Measurements from ENCODE around the gene C7orf57. TPM values are rescaled to one million over a fixed set of nuclear protein-coding genes. Genes with fewer than 3 reads are reported as not detected.

C7orf57 gene
- total RNA-seq, 4 donors from 2014 or later = not detected

DNA sequence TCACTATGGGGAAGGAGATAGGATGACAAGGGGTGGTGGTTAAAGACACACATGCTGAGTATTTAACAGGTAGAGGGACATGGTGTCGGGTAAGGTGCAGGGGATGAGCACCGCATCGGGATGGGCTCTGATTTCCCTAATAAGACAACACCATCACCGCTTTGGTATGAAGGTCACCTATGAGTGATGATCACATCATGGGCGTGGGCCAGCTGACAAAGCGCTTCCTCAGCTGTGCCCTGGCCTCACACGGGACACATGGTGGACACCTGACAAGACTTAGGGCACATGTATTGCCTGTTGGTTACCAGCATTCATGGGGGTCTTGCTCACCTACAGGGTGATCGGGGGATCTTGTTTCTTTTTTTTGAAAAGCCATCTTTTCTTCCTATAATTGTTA, 12.8 kb downstream of the C7orf57 start:
- H3K27ac ChIP-seq = no peak overlapping the region
- H3K4me3 ChIP-seq = no peak overlapping the region
- H3K4me1 ChIP-seq = no peaks in the 10 kb centered on the region
- TF ChIP-seq, protein P1, sequence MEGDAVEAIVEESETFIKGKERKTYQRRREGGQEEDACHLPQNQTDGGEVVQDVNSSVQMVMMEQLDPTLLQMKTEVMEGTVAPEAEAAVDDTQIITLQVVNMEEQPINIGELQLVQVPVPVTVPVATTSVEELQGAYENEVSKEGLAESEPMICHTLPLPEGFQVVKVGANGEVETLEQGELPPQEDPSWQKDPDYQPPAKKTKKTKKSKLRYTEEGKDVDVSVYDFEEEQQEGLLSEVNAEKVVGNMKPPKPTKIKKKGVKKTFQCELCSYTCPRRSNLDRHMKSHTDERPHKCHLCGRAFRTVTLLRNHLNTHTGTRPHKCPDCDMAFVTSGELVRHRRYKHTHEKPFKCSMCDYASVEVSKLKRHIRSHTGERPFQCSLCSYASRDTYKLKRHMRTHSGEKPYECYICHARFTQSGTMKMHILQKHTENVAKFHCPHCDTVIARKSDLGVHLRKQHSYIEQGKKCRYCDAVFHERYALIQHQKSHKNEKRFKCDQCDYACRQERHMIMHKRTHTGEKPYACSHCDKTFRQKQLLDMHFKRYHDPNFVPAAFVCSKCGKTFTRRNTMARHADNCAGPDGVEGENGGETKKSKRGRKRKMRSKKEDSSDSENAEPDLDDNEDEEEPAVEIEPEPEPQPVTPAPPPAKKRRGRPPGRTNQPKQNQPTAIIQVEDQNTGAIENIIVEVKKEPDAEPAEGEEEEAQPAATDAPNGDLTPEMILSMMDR (IDR thresholded peaks at IDR 0.05) = no peak
- TF ChIP-seq EP300 (IDR thresholded peaks at IDR 0.05) (no peak), POLR2A (IDR thresholded peaks at IDR 0.05) (no peak), POLR2AphosphoS5 (IDR thresholded peaks at IDR 0.05) (no peak)
- H3K36me3 ChIP-seq = no peaks in the 10 kb centered on the region
- H3K9me3 ChIP-seq = no peaks in the 10 kb centered on the region
- 91 to 100% methylated on average over 4 to 7 of the region's 8 CpGs for WGBS, 2 donors (ENCODE audit: low coverage in 1 of 2)
- no peak for ATAC-seq
- H3K27me3 ChIP-seq = no peaks in the 10 kb centered on the region

DNA sequence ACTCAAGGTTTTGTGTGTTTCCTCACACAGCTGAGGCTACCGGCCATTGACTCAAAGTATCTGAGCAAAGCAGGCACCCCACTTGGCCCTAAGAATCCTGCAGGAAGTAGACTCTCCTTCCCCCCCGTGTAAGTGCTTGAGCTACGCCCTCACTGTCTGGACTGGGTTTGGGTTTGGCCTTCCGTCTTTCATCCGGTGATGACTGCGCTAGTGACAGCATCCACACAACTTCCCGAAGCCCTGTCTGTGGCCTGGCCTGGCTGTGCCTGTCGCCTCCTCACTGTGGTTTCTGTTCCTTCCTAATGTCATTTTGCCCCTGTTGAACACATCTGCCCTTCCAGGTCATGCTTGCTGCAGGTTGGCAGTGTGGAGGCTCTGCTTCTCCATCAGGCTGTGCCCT, 14.5 kb downstream of the C7orf57 start:
- peak; percentile 48 for ATAC-seq
- Histone ChIP-seq H3K9me3 (no peaks in the 10 kb centered on the region), H3K36me3 (no peaks in the 10 kb centered on the region), H3K4me1 (no peaks in the 10 kb centered on the region), H3K27me3 (no peaks in the 10 kb centered on the region), H3K4me3 (no peak overlapping the region), H3K27ac (no peak overlapping the region)
- 54 to 88% methylated on average over 4 to 7 of the region's 8 CpGs for WGBS, 2 donors (ENCODE audit: low coverage in 1 of 2)
- no peak for TF ChIP-seq POLR2A (IDR thresholded peaks at IDR 0.05)
- TF ChIP-seq EP300 (IDR thresholded peaks at IDR 0.05) = no peak
- TF ChIP-seq POLR2AphosphoS5 (IDR thresholded peaks at IDR 0.05) = no peak
- TF ChIP-seq, protein P1 (IDR thresholded peaks at IDR 0.05) = no peak

DNA sequence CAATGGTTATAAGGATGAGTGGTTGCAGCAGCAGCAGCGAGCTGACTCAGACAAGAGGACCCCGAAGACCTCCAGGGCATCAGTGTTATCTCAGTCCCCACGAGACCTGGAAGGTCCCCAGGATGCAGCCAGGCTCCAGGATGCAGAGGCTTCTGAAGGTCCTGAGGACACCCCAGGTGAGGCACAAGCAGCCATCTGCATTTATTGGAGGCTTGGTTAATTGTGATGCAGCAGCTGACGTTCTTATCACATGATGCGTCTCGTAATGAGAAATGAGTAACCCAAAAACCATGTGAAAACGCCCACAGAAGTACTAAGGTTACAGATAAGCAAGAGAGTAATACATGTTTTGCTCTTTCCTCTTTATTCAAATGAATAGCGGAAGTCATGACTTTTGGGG, 17.4 kb downstream of the C7orf57 start:
- WGBS, 2 donors (ENCODE audit: low coverage in 1 of 2) = 49 to 65% methylated on average over 5 of the region's 8 CpGs
- TF ChIP-seq, protein P1 (IDR thresholded peaks at IDR 0.05) = no peak
- TF ChIP-seq POLR2AphosphoS5 (IDR thresholded peaks at IDR 0.05) (no peak), EP300 (IDR thresholded peaks at IDR 0.05) (no peak), POLR2A (IDR thresholded peaks at IDR 0.05) (no peak)
- no peaks in the 10 kb centered on the region for H3K4me1 ChIP-seq

DNA sequence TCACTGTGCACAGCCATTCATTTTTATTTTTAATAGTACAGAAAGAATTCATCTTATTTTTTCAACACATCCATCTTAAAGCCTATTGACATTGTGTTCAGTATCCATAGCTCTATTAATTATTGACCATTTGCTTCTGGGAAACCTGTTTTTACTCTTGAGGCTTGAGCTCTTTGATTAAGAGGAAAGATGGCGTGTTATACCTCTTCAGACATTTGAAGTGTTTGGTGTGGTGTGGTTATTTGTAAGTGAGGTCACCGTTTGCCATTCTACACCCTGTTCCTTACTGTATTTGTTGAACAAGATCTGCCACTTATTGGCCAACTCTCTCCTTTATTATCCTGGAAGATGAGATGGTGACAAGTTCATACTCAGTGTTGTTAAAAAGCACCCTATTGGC, 18.4 kb downstream of the C7orf57 start:
- Histone ChIP-seq H3K4me3 (no peak overlapping the region), H3K27ac (no peak overlapping the region), H3K36me3 (no peaks in the 10 kb centered on the region), H3K27me3 (no peaks in the 10 kb centered on the region), H3K9me3 (peaks cover 0 to 10% (median 0%) of the 10 kb centered on the region in 3 donors), H3K4me1 (no peaks in the 10 kb centered on the region)
- no peak for ATAC-seq
- 84 to 90% methylated on average over 2 of the region's 2 CpGs for WGBS, 2 donors (ENCODE audit: low coverage in 1 of 2)
- TF ChIP-seq POLR2A (IDR thresholded peaks at IDR 0.05) (no peak), POLR2AphosphoS5 (IDR thresholded peaks at IDR 0.05) (no peak), EP300 (IDR thresholded peaks at IDR 0.05) (no peak)
- TF ChIP-seq, protein P1 (IDR thresholded peaks at IDR 0.05) = no peak

More for the DNA sequence above, 17.4 kb downstream of the C7orf57 start:
- Histone ChIP-seq H3K27ac (no peak overlapping the region), H3K9me3 (peaks cover 0 to 10% (median 0%) of the 10 kb centered on the region in 3 donors), H3K4me3 (no peak overlapping the region), H3K36me3 (no peaks in the 10 kb centered on the region), H3K27me3 (no peaks in the 10 kb centered on the region)
- ATAC-seq = no peak

DNA sequence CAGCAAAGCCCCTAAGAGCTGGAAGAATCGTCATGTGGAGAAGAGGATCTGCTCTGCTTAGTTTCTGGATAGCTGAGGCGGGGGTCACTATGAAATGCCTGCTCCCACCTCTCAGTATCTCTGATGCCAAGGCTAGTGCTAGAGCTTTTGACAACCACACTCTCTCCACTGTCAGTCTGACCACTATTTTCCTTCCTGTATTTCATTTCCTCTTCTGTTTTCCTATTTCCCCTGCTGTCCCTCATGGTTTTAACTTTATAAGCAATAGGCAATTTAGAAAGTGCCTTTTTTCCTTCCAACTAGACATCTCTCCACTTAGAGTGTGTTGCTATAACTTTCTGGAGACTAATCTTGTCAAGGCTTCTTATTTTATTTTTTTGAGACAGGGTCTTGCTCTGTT, 23.6 kb downstream of the C7orf57 start:
- Histone ChIP-seq H3K36me3 (no peaks in the 10 kb centered on the region), H3K4me3 (no peak overlapping the region), H3K27ac (no peak overlapping the region), H3K4me1 (no peaks in the 10 kb centered on the region), H3K9me3 (peaks cover 0 to 10% (median 0%) of the 10 kb centered on the region in 3 donors), H3K27me3 (no peaks in the 10 kb centered on the region)
- 84% methylated on average over 2 of the region's 2 CpGs for WGBS, 2 donors (ENCODE audit: low coverage in 1 of 2)
- TF ChIP-seq POLR2AphosphoS5 (IDR thresholded peaks at IDR 0.05) (no peak), POLR2A (IDR thresholded peaks at IDR 0.05) (no peak), EP300 (IDR thresholded peaks at IDR 0.05) (no peak)
- TF ChIP-seq, protein P1 (IDR thresholded peaks at IDR 0.05) = no peak
- ATAC-seq = no peak

Data from gastroesophageal sphincter (tissue), 4 donors.